Skeletal muscle tissue (tissue), 4 donors: Measurements from ENCODE around the gene AKR1C8. TPM values are rescaled to one million over a fixed set of nuclear protein-coding genes. Genes with fewer than 3 reads are reported as not detected.
"Not testable (repeated sequence)": the region's sequence is repeated elsewhere in the genome, so short reads cannot be mapped to it uniquely, and the experiment has no call there.

ENCODE experiments used
- H3K27ac ChIP-seq: one replicate; pipeline ENCODE4 v1.7.0; 2013; ENCODE audit warnings: mild to moderate bottlenecking, low read depth, low read length, inconsistent platforms
- H3K27me3 ChIP-seq, 3 donors: one replicate each; pipeline ENCODE4 v1.7.0; 2013; ENCODE audit warnings: low read length in 3 of 3; ENCODE audit not compliant: control insufficient read depth in 3 of 3, insufficient read depth in 3 of 3
- H3K36me3 ChIP-seq, 3 donors: one replicate each; pipeline ENCODE4 v1.7.0; 2013; ENCODE audit warnings: low read length in 3 of 3; ENCODE audit not compliant: control insufficient read depth in 3 of 3, insufficient read depth in 3 of 3
- H3K4me1 ChIP-seq, 3 donors: one replicate each; pipeline ENCODE4 v1.7.0; 2013; ENCODE audit warnings: low read length in 3 of 3, mild to moderate bottlenecking in 3 of 3; ENCODE audit not compliant: control insufficient read depth in 3 of 3, insufficient read depth in 3 of 3
- H3K4me3 ChIP-seq, 3 donors: one replicate each; pipeline ENCODE4 v1.7.0; 2013; ENCODE audit warnings: low read length in 3 of 3
- H3K9ac ChIP-seq, 3 donors: one replicate each; pipeline ENCODE4 v1.7.0; 2013; ENCODE audit warnings: low read length in 3 of 3, mild to moderate bottlenecking in 3 of 3, moderate library complexity in 2 of 3, low read depth in 1 of 3
- H3K9me3 ChIP-seq, 3 donors: one replicate each; pipeline ENCODE4 v1.7.0; 2013; ENCODE audit warnings: low read length in 3 of 3; ENCODE audit not compliant: control insufficient read depth in 3 of 3
- total RNA-seq: library from RNA; depleted of rRNA; stranded (reverse); fragments of >200 nt; gene quantifications from one replicate; pipeline ENCODE4 v1.2.3, GENCODE V29; 2014
- donor health status: Osteomylitis.

AKR1C8 gene
- total RNA-seq, 1 donor from 2014 or later: not detected

GRCh38 chr10:5180503-5180902, 4.4 kb downstream of the AKR1C8 start:
- not testable (repeated sequence) for H3K27me3 ChIP-seq, H3K9me3 ChIP-seq, H3K9ac ChIP-seq, H3K36me3 ChIP-seq, H3K4me1 ChIP-seq, H3K4me3 ChIP-seq, H3K27ac ChIP-seq

DNA sequence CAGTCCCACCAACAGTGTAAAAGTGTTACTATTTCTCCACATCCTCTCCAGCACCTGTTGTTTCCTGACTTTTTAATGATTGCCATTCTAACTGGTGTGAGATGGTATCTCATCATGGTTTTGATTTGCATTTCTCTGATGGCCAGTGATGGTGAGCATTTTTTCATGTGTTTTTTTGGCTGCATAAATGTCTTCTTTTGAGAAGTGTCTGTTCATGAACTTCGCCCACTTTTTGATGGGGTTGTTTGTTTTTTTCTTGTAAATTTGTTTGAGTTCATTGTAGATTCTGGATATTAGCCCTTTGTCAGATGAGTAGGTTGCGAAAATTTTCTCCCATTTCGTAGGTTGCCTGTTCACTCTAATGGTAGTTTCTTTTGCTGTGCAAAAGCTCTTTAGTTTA, 9.4 kb downstream of the AKR1C8 start:
- H3K36me3 ChIP-seq, H3K4me1 ChIP-seq, H3K9ac ChIP-seq, H3K27me3 ChIP-seq, H3K27ac ChIP-seq, H3K4me3 ChIP-seq, H3K9me3 ChIP-seq: not testable (repeated sequence)

DNA sequence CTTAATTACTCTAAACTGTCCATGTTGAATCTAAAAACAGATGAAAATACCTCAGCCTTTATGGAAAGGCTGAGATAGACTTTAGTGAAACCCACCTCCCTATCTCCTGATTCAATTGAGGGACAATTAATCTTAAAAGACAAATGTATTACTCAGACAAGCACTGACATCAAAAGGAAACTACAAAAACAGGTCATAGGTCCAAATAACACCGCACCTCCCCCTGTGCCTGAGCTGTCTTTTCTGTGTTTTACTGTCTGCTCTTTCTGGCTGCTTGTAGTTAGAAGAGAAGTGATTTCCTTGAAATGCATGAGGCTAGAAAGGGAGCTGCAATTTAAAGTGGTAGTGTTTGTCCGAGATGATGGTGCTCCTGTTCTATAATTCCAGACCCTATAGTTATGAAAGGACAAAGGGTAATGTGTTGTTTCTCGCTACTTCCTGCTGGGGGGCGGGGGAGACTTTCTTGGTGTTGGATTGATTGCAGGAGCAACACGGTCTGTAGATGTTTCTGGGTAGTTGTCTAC, 16.0 kb downstream of the AKR1C8 start:
- Histone ChIP-seq H3K27ac (no peak overlapping the region), H3K27me3 (no peaks in the 10 kb centered on the region), H3K4me1 (no peaks in the 10 kb centered on the region), H3K4me3 (no peak overlapping the region), H3K9me3 (peaks cover 5 to 16% (median 5%) of the 10 kb centered on the region in 3 donors), H3K9ac (no peak overlapping the region), H3K36me3 (no peaks in the 10 kb centered on the region)

DNA sequence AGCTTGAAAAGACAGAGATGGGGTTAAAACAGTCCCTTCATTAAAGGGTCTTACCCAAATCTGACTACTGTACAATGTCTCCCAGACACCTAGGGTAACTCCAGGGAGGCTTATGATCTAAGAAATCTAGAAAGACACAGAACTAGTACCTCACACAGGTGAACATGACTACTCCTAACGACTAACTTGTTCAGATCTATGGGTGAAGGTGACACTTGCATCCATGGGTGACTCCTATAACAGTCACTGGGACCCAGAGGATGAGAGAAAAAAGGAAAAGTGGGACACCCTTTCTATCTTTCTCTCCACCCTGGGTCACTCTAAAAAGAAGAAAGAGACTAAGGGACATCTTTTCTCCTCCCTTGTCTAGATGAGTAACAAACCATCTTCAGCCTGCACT, 19.2 kb downstream of the AKR1C8 start:
- H3K9me3 ChIP-seq: peaks cover 5 to 18% (median 5%) of the 10 kb centered on the region in 3 donors
- no peaks in the 10 kb centered on the region for H3K4me1 ChIP-seq
- no peaks in the 10 kb centered on the region for H3K36me3 ChIP-seq
- peak overlapping the region in 1 of 3 donors; percentile 31 for H3K4me3 ChIP-seq
- no peak overlapping the region for H3K9ac ChIP-seq
- H3K27me3 ChIP-seq: no peaks in the 10 kb centered on the region
- no peak overlapping the region for H3K27ac ChIP-seq

- Histone ChIP-seq H3K9ac (no peak overlapping the region), H3K9me3 (peaks cover 5 to 18% (median 5%) of the 10 kb centered on the region in 3 donors), H3K27me3 (no peaks in the 10 kb centered on the region)
Observed at GRCh38 chr10:5163487-5163886, 21.5 kb downstream of the AKR1C8 start.

GRCh38 chr10:5159126-5159525, 25.8 kb downstream of the AKR1C8 start:
- Histone ChIP-seq H3K4me3 (no peak overlapping the region), H3K27ac (no peak overlapping the region), H3K27me3 (no peaks in the 10 kb centered on the region), H3K4me1 (no peaks in the 10 kb centered on the region), H3K9ac (no peak overlapping the region), H3K9me3 (peaks cover 0 to 3% (median 3%) of the 10 kb centered on the region in 3 donors), H3K36me3 (no peaks in the 10 kb centered on the region)

More at GRCh38 chr10:5163487-5163886, 21.5 kb downstream of the AKR1C8 start:
- Histone ChIP-seq H3K27ac (no peak overlapping the region), H3K4me1 (no peaks in the 10 kb centered on the region), H3K4me3 (no peak overlapping the region), H3K36me3 (no peaks in the 10 kb centered on the region)

DNA sequence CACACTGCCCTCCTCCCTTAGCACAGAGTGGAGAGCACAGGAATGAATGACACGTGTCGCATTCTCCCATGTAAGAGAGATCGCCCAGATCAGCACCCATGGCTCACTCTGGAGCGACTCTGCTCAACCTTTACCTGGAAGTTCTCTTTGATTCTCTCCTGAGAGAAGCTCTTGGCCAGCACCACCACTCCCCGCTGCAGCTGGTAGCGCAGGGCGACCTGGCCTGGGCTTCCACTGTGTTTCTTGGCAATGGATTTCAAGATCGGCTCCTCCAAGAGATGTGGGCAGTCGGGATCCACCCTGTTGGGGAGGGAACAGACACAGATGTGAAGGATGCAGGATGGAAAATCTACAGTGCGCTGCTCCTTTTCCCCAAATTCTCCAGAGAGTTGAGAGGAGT, 27.4 kb downstream of the AKR1C8 start:
- Histone ChIP-seq H3K9ac (no peak overlapping the region), H3K4me3 (no peak overlapping the region), H3K9me3 (peaks cover 0 to 3% (median 3%) of the 10 kb centered on the region in 3 donors)

GRCh38 chr10:5155951-5156350, 29.0 kb downstream of the AKR1C8 start:
- no peak overlapping the region for H3K4me3 ChIP-seq
- H3K27me3 ChIP-seq: no peaks in the 10 kb centered on the region

More for the DNA sequence above, 27.4 kb downstream of the AKR1C8 start:
- no peaks in the 10 kb centered on the region for H3K27me3 ChIP-seq
- H3K27ac ChIP-seq: no peak overlapping the region
- H3K36me3 ChIP-seq: no peaks in the 10 kb centered on the region
- no peaks in the 10 kb centered on the region for H3K4me1 ChIP-seq

GRCh38 chr10:5151076-5151475, 33.9 kb downstream of the AKR1C8 start:
- Histone ChIP-seq H3K27me3 (no peaks in the 10 kb centered on the region), H3K4me3 (no peak overlapping the region), H3K9ac (no peak overlapping the region), H3K9me3 (no peaks in the 10 kb centered on the region), H3K4me1 (no peaks in the 10 kb centered on the region), H3K27ac (no peak overlapping the region), H3K36me3 (no peaks in the 10 kb centered on the region)

More at GRCh38 chr10:5155951-5156350, 29.0 kb downstream of the AKR1C8 start:
- H3K27ac ChIP-seq: no peak overlapping the region
- H3K9ac ChIP-seq: no peak overlapping the region
- H3K9me3 ChIP-seq: peaks cover 0 to 3% (median under 1%) of the 10 kb centered on the region in 3 donors
- no peaks in the 10 kb centered on the region for H3K4me1 ChIP-seq
- H3K36me3 ChIP-seq: no peaks in the 10 kb centered on the region

- H3K4me1 ChIP-seq: no peaks in the 10 kb centered on the region
- no peaks in the 10 kb centered on the region for H3K9me3 ChIP-seq
- no peaks in the 10 kb centered on the region for H3K36me3 ChIP-seq
- no peak overlapping the region for H3K9ac ChIP-seq
- no peak overlapping the region for H3K4me3 ChIP-seq
- H3K27ac ChIP-seq: no peak overlapping the region
- no peaks in the 10 kb centered on the region for H3K27me3 ChIP-seq
Observed at GRCh38 chr10:5148678-5149032, 36.3 kb downstream of the AKR1C8 start.
